ENCODE measurements around the gene ROR1. TPM values are rescaled to one million over a fixed set of nuclear protein-coding genes. Genes with fewer than 3 reads are reported as not detected.

Gene ROR1
- total RNA-seq, 2 experiments from 2014 or later: not detected

GRCh38 chr1:63991685-63992084 is 217.9 kb downstream of the ROR1 start:
- ATAC-seq (no peak), DNase-seq (no peak)
- ChIA-PET CTCF (interaction anchor here (1.8 kb wide), 1 partner anchor 255 kb away, joined by 5 read pairs; no protein-coding TSS in a partner anchor), POLR2A (no interaction called here)
- Mint-ChIP-seq H3K9me3 (peaks cover 1% of the 10 kb centered on the region), H3K4me1 (ENCODE audit: low read depth) (no peaks in the 10 kb centered on the region), H3K36me3 (ENCODE audit: low read depth) (no peaks in the 10 kb centered on the region), H3K4me3 (no peak overlapping the region), H3K27me3 (peaks cover 2% of the 10 kb centered on the region), H3K27ac (no peak overlapping the region)
- TF ChIP-seq, protein P1, sequence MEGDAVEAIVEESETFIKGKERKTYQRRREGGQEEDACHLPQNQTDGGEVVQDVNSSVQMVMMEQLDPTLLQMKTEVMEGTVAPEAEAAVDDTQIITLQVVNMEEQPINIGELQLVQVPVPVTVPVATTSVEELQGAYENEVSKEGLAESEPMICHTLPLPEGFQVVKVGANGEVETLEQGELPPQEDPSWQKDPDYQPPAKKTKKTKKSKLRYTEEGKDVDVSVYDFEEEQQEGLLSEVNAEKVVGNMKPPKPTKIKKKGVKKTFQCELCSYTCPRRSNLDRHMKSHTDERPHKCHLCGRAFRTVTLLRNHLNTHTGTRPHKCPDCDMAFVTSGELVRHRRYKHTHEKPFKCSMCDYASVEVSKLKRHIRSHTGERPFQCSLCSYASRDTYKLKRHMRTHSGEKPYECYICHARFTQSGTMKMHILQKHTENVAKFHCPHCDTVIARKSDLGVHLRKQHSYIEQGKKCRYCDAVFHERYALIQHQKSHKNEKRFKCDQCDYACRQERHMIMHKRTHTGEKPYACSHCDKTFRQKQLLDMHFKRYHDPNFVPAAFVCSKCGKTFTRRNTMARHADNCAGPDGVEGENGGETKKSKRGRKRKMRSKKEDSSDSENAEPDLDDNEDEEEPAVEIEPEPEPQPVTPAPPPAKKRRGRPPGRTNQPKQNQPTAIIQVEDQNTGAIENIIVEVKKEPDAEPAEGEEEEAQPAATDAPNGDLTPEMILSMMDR (IDR thresholded peaks at IDR 0.05): no peak
- intact Hi-C loops (cut with micrococcal nuclease): no loop called here

GRCh38 chr1:64000021-64000420 is 226.2 kb downstream of the ROR1 start:
- CTCF ChIA-PET: no interaction called here

DNA sequence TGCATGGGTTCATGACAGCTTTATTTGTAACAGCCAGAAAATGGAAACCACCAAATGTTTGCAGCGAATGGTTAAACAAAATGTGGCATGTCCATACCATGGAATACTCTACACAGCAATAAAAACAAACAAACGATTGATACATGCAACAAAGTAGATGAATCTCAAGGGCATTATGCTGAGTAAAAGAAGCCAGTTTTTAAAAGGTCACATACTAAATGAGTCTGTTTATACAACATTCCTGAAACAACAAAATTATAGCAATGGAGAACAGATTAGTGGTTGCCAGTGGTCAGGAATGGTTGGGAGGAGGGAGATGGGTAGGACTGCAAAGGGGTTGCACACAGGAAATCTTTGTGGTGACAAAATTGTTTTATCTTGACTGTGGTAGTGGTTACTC is 227.2 kb downstream of the ROR1 start:
- ATAC-seq: no peak
- ChIA-PET CTCF (no interaction called here), POLR2A (interaction anchor here (0.5 kb wide), 1 partner anchor 79 kb away, joined by 3 read pairs; no protein-coding TSS in a partner anchor)
- no peak for DNase-seq
- Mint-ChIP-seq H3K27me3 (peaks cover 5% of the 10 kb centered on the region), H3K9me3 (no peaks in the 10 kb centered on the region), H3K36me3 (ENCODE audit: low read depth) (no peaks in the 10 kb centered on the region), H3K4me1 (ENCODE audit: low read depth) (no peaks in the 10 kb centered on the region), H3K27ac (no peak overlapping the region), H3K4me3 (no peak overlapping the region)
- intact Hi-C loops (cut with micrococcal nuclease): no loop called here
- TF ChIP-seq, protein P1 (IDR thresholded peaks at IDR 0.05): no peak

More at GRCh38 chr1:64000021-64000420, 226.2 kb downstream of the ROR1 start:
- TF ChIP-seq, protein P1 (IDR thresholded peaks at IDR 0.05): no peak
- ATAC-seq: no peak
- no peaks in the 10 kb centered on the region for H3K36me3 Mint-ChIP-seq (ENCODE audit: low read depth)
- no peak overlapping the region for H3K4me3 Mint-ChIP-seq
- H3K27me3 Mint-ChIP-seq: peaks cover 2% of the 10 kb centered on the region
- intact Hi-C loops (cut with micrococcal nuclease): no loop called here
- no peaks in the 10 kb centered on the region for H3K4me1 Mint-ChIP-seq (ENCODE audit: low read depth)
- H3K27ac Mint-ChIP-seq: no peak overlapping the region
- no peaks in the 10 kb centered on the region for H3K9me3 Mint-ChIP-seq
- POLR2A ChIA-PET: interaction anchor here (0.6 kb wide), 1 partner anchor 8 kb away, joined by 3 read pairs; no protein-coding TSS in a partner anchor
- no peak for DNase-seq

DNA sequence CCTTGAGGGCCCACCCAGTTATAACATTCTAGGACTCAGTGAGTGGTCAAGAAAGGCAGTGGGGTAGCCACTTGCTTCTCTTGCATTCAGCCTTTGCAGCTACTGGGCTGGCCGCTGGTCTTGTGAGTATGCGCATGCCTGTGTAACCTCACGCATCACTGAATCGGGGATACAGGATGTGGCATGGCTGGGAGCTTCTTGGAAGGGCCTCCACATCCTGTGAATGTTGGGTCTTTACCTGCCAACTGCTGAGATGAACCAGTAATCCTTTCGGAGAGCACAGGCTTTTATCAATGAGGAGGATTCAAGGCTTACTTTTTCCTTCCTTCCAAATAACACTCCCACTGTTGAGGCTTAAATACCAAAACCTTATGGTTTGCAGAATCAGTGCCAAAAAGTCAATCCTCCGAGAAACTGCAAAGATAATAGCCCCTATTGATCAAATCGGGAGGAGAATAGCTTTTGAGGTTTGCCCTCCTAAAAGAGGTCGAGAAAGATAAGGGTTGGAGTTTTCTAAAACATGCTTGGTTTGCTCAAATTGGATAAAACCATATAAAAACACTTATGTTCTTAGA is 230.7 kb downstream of the ROR1 start:
- TF ChIP-seq, protein P1 (IDR thresholded peaks at IDR 0.05): no peak
- Mint-ChIP-seq H3K27me3 (peaks cover 5% of the 10 kb centered on the region), H3K4me1 (ENCODE audit: low read depth) (peaks cover 6% of the 10 kb centered on the region), H3K9me3 (no peaks in the 10 kb centered on the region), H3K36me3 (ENCODE audit: low read depth) (no peaks in the 10 kb centered on the region), H3K4me3 (no peak overlapping the region), H3K27ac (no peak overlapping the region)
- DNase-seq: no peak
- no peak for ATAC-seq
- ChIA-PET POLR2A (no interaction called here), CTCF (no interaction called here)
- intact Hi-C loops (cut with micrococcal nuclease): no loop called here

GRCh38 chr1:64005801-64006200 is 232.0 kb downstream of the ROR1 start:
- intact Hi-C loops (cut with micrococcal nuclease): no loop called here
- Mint-ChIP-seq H3K27me3 (peaks cover 5% of the 10 kb centered on the region), H3K4me3 (no peak overlapping the region), H3K27ac (no peak overlapping the region), H3K4me1 (ENCODE audit: low read depth) (peaks cover 6% of the 10 kb centered on the region), H3K36me3 (ENCODE audit: low read depth) (no peaks in the 10 kb centered on the region), H3K9me3 (no peaks in the 10 kb centered on the region)
- no peak for ATAC-seq
- no peak for DNase-seq
- ChIA-PET CTCF (interaction anchor here (0.6 to 1.0 kb wide), 3 partner anchors 18 to 454 kb away, joined by 3 read pairs; no protein-coding TSS in a partner anchor), POLR2A (interaction anchor here (0.6 kb wide), 1 partner anchor 342 kb away, joined by 3 read pairs; no protein-coding TSS in a partner anchor)
- TF ChIP-seq, protein P1 (IDR thresholded peaks at IDR 0.05): no peak

Measured in activated CD8-positive, alpha-beta T cell treated with anti-CD3 and anti-CD28 coated beads for 36 hours (primary cell).